HCT116 (cell line): ENCODE measurements around the gene DNAJC5. TPM values are rescaled to one million over a fixed set of nuclear protein-coding genes. Genes with fewer than 3 reads are reported as not detected.

Source experiments
- ATAC-seq: fragments of 200-7000 bp; cut with Tn5 transposase; 2 replicates; pipeline ENCODE4 v1.9.1; 2020; ENCODE audit warnings: mild to moderate bottlenecking, moderate library complexity
- BruUV-seq: library from RNA; stranded (reverse); fragments of 400-500 nt; replicated peaks from 2 replicates; lab custom pipeline; 2021; lab: Mats Ljungman, UMichigan
- CTCF ChIA-PET: fragments of 300-600 bp; sonication (Branson Sonifier 250); formaldehyde crosslinking; loops from one replicate; lab custom pipeline; 2021; ENCODE audit warnings: antibody characterized with exemption; lab: Charles Lee
- POLR2A ChIA-PET: fragments of 300-600, 350-600 bp; sonication (Branson Sonifier 250); formaldehyde crosslinking; loops from one replicate; lab custom pipeline; 2021; ENCODE audit warnings: antibody characterized with exemption; lab: Charles Lee
- RAD21 ChIA-PET, 2 experiments: fragments of 300-600 bp; sonication (Branson Sonifier 250); formaldehyde crosslinking; loops; one replicate each; lab custom pipeline; 2023; ENCODE audit warnings: low total read pairs in 2 of 2; ENCODE audit not compliant: uncharacterized antibody in 2 of 2, unreplicated experiment in 2 of 2, low non-redundant PET in 1 of 2; lab: Charles Lee
- DNase-seq: peaks from one replicate; pipeline ENCODE4 v3.0.0-alpha.2; 2010; ENCODE audit warnings: low read depth, low spot score
- H2AFZ ChIP-seq: fragments of 200-600 bp; shearing (Covaris generic), sonication (generic); 2 replicates; pipeline ENCODE4 v1.6.1; 2017; ENCODE audit warnings: low read depth, mixed run types, mixed read lengths, antibody characterized with exemption, low read length; ENCODE audit not compliant: poor library complexity, severe bottlenecking
- H3K27ac ChIP-seq: 2 replicates; pipeline ENCODE4 v1.5.1; 2012; ENCODE audit warnings: low read depth, low read length
- H3K27me3 ChIP-seq: fragments of 200-600 bp; sonication (generic); 2 replicates; pipeline ENCODE4 v1.6.1; 2016; ENCODE audit warnings: mixed run types, low read length, mixed read lengths; ENCODE audit not compliant: insufficient read depth
- H3K36me3 ChIP-seq, 2 experiments: fragments of 200-500 bp in 1 of 2; fragments of 200-600 bp in 1 of 2; sonication (Bioruptor generic) in 1 of 2; sonication (generic) in 1 of 2; 2 replicates each; pipeline versions ENCODE4 v1.5.1 to v1.6.1; 2014 to 2016; ENCODE audit warnings: low read length in 2 of 2, inconsistent platforms in 1 of 2, mixed read lengths in 1 of 2, mixed run types in 1 of 2; ENCODE audit not compliant: insufficient read depth in 2 of 2, control insufficient read depth in 1 of 2
- H3K4me1 ChIP-seq, 2 experiments: fragments of 200-600 bp in 1 of 2; sonication (generic) in 1 of 2; 2 replicates each; pipeline versions ENCODE4 v1.5.1 to v1.6.1; 2012 to 2017; ENCODE audit warnings: low read length in 2 of 2, inconsistent platforms in 1 of 2, mild to moderate bottlenecking in 1 of 2, mixed read lengths in 1 of 2, mixed run types in 1 of 2, moderate library complexity in 1 of 2; ENCODE audit not compliant: insufficient read depth in 2 of 2, control insufficient read depth in 1 of 2
- H3K4me2 ChIP-seq: fragments of 200-600 bp; sonication (generic); 2 replicates; pipeline ENCODE4 v1.6.1; 2017; ENCODE audit warnings: mixed run types, low read length, mixed read lengths
- H3K4me3 ChIP-seq, 2 experiments: fragments of 200-600 bp in 1 of 2; sonication (generic) in 1 of 2; replicated peaks in 1 of 2; 2 replicates each; pipeline ENCODE4 v1.5.1; 2011 to 2016; ENCODE audit warnings: low read length in 2 of 2, control low read depth in 1 of 2, low read depth in 1 of 2, mild to moderate bottlenecking in 1 of 2, mixed read lengths in 1 of 2, mixed run types in 1 of 2
- H3K79me2 ChIP-seq: fragments of 200-600 bp; sonication (generic); 2 replicates; pipeline ENCODE4 v1.6.1; 2017; ENCODE audit warnings: mild to moderate bottlenecking, mixed run types, low read length, moderate library complexity, mixed read lengths; ENCODE audit not compliant: insufficient read depth
- H3K9ac ChIP-seq: fragments of 200-600 bp; sonication (generic); 2 replicates; pipeline ENCODE4 v1.6.1; 2016; ENCODE audit warnings: low read length, mixed read lengths
- H3K9me2 ChIP-seq: fragments of 200-600 bp; sonication (generic), shearing (Covaris generic); 2 replicates; pipeline ENCODE4 v1.6.1; 2017; ENCODE audit warnings: mixed run types, mild to moderate bottlenecking, moderate library complexity; ENCODE audit not compliant: insufficient read depth
- H3K9me3 ChIP-seq, 2 experiments: fragments of 200-500 bp in 1 of 2; fragments of 200-600 bp in 1 of 2; sonication (Bioruptor generic) in 1 of 2; sonication (generic) in 1 of 2; 2 replicates each; pipeline ENCODE4 v1.6.1; 2014 to 2017; ENCODE audit warnings: low read length in 2 of 2, mixed read lengths in 2 of 2, inconsistent platforms in 1 of 2, low read depth in 1 of 2, mild to moderate bottlenecking in 1 of 2, mixed run types in 1 of 2, moderate library complexity in 1 of 2; ENCODE audit not compliant: control insufficient read depth in 1 of 2, insufficient read depth in 1 of 2
- H4K20me1 ChIP-seq: fragments of 200-600 bp; sonication (generic), shearing (Covaris generic); 2 replicates; pipeline ENCODE4 v1.6.1; 2017; ENCODE audit warnings: mixed run types, mild to moderate bottlenecking, moderate library complexity; ENCODE audit not compliant: insufficient read depth
- CBX3 ChIP-seq: IDR thresholded peaks from 2 replicates; pipeline ENCODE4 v1.6.1; 2012; ENCODE audit warnings: low read depth
- ELF1 ChIP-seq: IDR thresholded peaks from 2 replicates; pipeline ENCODE4 v1.6.1; 2012; ENCODE audit warnings: low read depth, borderline replicate concordance
- EZH2 ChIP-seq: fragments of 200-600 bp; sonication (generic); IDR thresholded peaks from 2 replicates; pipeline ENCODE4 v1.6.1; 2017; ENCODE audit warnings: antibody characterized with exemption, mixed run types
- FOSL1 ChIP-seq: IDR thresholded peaks from 2 replicates; pipeline ENCODE4 v1.6.1; 2012; ENCODE audit warnings: low read depth
- POLR2A ChIP-seq: IDR thresholded peaks from 2 replicates; pipeline ENCODE4 v1.7.0; 2011; ENCODE audit warnings: borderline replicate concordance; ENCODE audit not compliant: insufficient read depth, insufficient read length; ENCODE audit errors: extremely low read depth
- POLR2AphosphoS5 ChIP-seq: IDR thresholded peaks from 2 replicates; pipeline ENCODE4 v1.6.1; 2011; ENCODE audit warnings: mild to moderate bottlenecking, low read depth, low read length, moderate library complexity
- RAD21 ChIP-seq: IDR thresholded peaks from 2 replicates; pipeline ENCODE4 v1.6.1; 2012; ENCODE audit warnings: low read depth, mild to moderate bottlenecking
- SIN3A ChIP-seq: IDR thresholded peaks from 2 replicates; pipeline ENCODE4 v1.6.1; 2012; ENCODE audit warnings: low read depth
- SP1 ChIP-seq: IDR thresholded peaks from 2 replicates; pipeline ENCODE4 v1.6.1; 2012; ENCODE audit warnings: low read depth
- SRF ChIP-seq: IDR thresholded peaks from 2 replicates; pipeline ENCODE4 v1.6.1; 2012; ENCODE audit warnings: low read depth
- ZFX ChIP-seq: fragments of 450-650 bp; IDR thresholded peaks from 2 replicates; pipeline ENCODE4 v1.6.1; 2017
- intact Hi-C: fragments of 100-400 bp; cut with micrococcal nuclease; formaldehyde crosslinking; loops from 2 replicates; pipeline ENCODE4 v1.10.0; 2022
- total RNA-seq: library from RNA; stranded (reverse); gene quantifications from one replicate; pipeline ENCODE4 v1.2.1, GENCODE V29; 2021; ENCODE audit not compliant: unreplicated experiment
- TF ChIP-seq, protein P1 (sequence below): IDR thresholded peaks from 2 replicates; pipeline ENCODE4 v1.6.1; 2011; ENCODE audit warnings: mild to moderate bottlenecking, low read length, moderate library complexity; ENCODE audit not compliant: insufficient replicate concordance; ENCODE audit errors: extremely low read depth
- TF ChIP-seq, protein P2 (sequence below), 3 experiments: fragments of 200-600 bp in 1 of 3; sonication (generic) in 1 of 3; IDR thresholded peaks in 2 of 3; conservative IDR thresholded peaks in 1 of 3; 2 replicates each; pipeline ENCODE4 v1.5.1; 2012 to 2017; ENCODE audit warnings: low read depth in 2 of 3, low read length in 2 of 3, antibody characterized with exemption in 1 of 3, borderline replicate concordance in 1 of 3, control low read depth in 1 of 3, mild to moderate bottlenecking in 1 of 3, mixed read lengths in 1 of 3, mixed run types in 1 of 3, moderate library complexity in 1 of 3; ENCODE audit not compliant: insufficient read depth in 1 of 3

The DNAJC5 gene
- total RNA-seq, 1 experiment from 2014 or later: 38.3 TPM

DNA sequence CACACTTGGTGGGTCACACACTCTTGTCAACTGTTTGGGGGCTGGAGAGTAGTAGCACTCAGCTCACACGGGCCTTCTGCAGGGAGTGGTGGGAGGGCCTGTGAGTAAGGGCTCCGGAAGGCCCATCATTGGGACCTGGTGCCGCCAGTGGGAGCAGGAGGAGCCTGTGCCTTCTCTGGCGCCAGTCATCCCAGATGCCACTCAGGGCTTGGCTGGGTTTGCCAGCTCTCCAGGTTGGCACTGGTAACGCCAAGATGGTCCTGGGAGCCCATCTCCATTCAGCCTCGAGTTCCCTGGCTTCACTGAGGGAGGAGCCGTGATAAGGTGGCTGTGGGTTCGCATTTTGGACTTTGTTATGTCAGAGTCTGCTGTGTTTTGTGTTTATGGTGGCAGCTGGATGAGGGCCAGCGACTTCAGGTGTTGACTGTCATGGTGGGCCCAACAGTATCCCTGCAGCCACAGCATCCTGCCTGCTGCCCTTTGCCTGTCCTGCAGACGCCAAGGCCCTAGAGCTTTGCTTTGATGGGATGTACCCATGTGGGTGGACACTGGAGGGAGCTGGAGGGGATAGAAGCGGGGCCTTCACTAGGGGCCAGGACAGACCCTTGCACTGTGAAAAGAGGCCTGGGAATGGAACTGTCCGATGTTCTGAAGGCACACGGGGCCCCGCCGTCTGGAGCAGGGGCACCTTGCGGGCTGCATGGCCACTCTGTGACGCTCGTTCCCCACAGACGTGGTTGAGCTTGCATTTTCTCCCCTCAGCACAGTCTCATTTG, 13.3 kb upstream of the DNAJC5 start:
- Histone ChIP-seq H3K79me2 (peaks cover 84% of the 10 kb centered on the region), H3K9me3 (no peaks in the 10 kb centered on the region), H3K9me2 (no peaks in the 10 kb centered on the region), H3K27ac (no peak overlapping the region), H3K9ac (no peak overlapping the region), H3K36me3 (peaks cover 24 to 41% of the 10 kb centered on the region in 2 experiments), H3K4me2 (no peak overlapping the region), H4K20me1 (no peaks in the 10 kb centered on the region), H3K4me3 (no peak overlapping the region), H3K27me3 (no peaks in the 10 kb centered on the region)
- intact Hi-C loops: no loop called here
- no TSS peak for BruUV-seq
- ATAC-seq (no peak), DNase-seq (no peak)
- ChIA-PET RAD21 (no interaction called here), POLR2A (no interaction called here)
- no peak for TF ChIP-seq EZH2
- no peak for TF ChIP-seq SP1
- TF ChIP-seq CBX3: no peak
- no peak for TF ChIP-seq ZFX
- TF ChIP-seq ELF1: no peak
- TF ChIP-seq, protein P1, sequence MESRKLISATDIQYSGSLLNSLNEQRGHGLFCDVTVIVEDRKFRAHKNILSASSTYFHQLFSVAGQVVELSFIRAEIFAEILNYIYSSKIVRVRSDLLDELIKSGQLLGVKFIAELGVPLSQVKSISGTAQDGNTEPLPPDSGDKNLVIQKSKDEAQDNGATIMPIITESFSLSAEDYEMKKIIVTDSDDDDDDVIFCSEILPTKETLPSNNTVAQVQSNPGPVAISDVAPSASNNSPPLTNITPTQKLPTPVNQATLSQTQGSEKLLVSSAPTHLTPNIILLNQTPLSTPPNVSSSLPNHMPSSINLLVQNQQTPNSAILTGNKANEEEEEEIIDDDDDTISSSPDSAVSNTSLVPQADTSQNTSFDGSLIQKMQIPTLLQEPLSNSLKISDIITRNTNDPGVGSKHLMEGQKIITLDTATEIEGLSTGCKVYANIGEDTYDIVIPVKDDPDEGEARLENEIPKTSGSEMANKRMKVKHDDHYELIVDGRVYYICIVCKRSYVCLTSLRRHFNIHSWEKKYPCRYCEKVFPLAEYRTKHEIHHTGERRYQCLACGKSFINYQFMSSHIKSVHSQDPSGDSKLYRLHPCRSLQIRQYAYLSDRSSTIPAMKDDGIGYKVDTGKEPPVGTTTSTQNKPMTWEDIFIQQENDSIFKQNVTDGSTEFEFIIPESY: no peak
- no peak for TF ChIP-seq SIN3A
- TF ChIP-seq, protein P2, sequence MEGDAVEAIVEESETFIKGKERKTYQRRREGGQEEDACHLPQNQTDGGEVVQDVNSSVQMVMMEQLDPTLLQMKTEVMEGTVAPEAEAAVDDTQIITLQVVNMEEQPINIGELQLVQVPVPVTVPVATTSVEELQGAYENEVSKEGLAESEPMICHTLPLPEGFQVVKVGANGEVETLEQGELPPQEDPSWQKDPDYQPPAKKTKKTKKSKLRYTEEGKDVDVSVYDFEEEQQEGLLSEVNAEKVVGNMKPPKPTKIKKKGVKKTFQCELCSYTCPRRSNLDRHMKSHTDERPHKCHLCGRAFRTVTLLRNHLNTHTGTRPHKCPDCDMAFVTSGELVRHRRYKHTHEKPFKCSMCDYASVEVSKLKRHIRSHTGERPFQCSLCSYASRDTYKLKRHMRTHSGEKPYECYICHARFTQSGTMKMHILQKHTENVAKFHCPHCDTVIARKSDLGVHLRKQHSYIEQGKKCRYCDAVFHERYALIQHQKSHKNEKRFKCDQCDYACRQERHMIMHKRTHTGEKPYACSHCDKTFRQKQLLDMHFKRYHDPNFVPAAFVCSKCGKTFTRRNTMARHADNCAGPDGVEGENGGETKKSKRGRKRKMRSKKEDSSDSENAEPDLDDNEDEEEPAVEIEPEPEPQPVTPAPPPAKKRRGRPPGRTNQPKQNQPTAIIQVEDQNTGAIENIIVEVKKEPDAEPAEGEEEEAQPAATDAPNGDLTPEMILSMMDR (IDR thresholded peaks at IDR 0.05 in 2 of 3, conservative IDR thresholded peaks at IDR 0.05 in 1 of 3; ENCODE audit: borderline replicate concordance in 1 of 3, insufficient read depth in 1 of 3, low read depth in 2 of 3, low read length in 2 of 3): no peak
- TF ChIP-seq SRF: no peak
- TF ChIP-seq POLR2AphosphoS5: no peak
- TF ChIP-seq POLR2A: no peak
- no peak for TF ChIP-seq RAD21
- TF ChIP-seq FOSL1: no peak
- TF ChIP-seq, all 23 proteins: peak for 0
- CTCF ChIA-PET: no interaction called here
- H3K4me1 ChIP-seq: no peaks in the 10 kb centered on the region
- no peak overlapping the region for H2AFZ ChIP-seq
